Astrocyte (in vitro differentiated cells and primary cell): Measurements from ENCODE around the gene SF1. TPM values are rescaled to one million over a fixed set of nuclear protein-coding genes. Genes with fewer than 3 reads are reported as not detected.

ENCODE experiments used
- DNase-seq: peaks from one replicate; pipeline ENCODE4 v3.0.0-alpha.2; 2010; ENCODE audit warnings: low read depth
- FAIRE-seq: peaks from 2 replicates; lab custom pipeline; 2011; peaks lifted over from hg19 to GRCh38; lab: Jason Lieb, UNC
- H2AFZ ChIP-seq: 2 replicates; pipeline ENCODE4 v1.6.0; 2012; ENCODE audit warnings: low read depth, low read length, inconsistent platforms
- H3K27ac ChIP-seq: 2 replicates; pipeline ENCODE4 v1.5.1; 2011; ENCODE audit warnings: low read depth, low read length, inconsistent platforms
- H3K27me3 ChIP-seq: 2 replicates; pipeline ENCODE4 v1.6.0; 2011; ENCODE audit warnings: low read length, inconsistent platforms; ENCODE audit not compliant: insufficient read depth
- H3K36me3 ChIP-seq: 2 replicates; pipeline ENCODE4 v1.5.1; 2011; ENCODE audit warnings: low read length, inconsistent platforms; ENCODE audit not compliant: insufficient read depth
- H3K4me1 ChIP-seq: 2 replicates; pipeline ENCODE4 v1.5.1; 2011; ENCODE audit warnings: low read length, inconsistent platforms; ENCODE audit not compliant: insufficient read depth
- H3K4me2 ChIP-seq: 2 replicates; pipeline ENCODE4 v1.6.0; 2012; ENCODE audit warnings: low read length, inconsistent platforms
- H3K4me3 ChIP-seq: 2 replicates; pipeline ENCODE4 v1.5.1; 2011; ENCODE audit warnings: low read depth, mild to moderate bottlenecking, low read length, inconsistent platforms; ENCODE audit not compliant: insufficient read depth
- H3K79me2 ChIP-seq: 2 replicates; pipeline ENCODE4 v1.6.0; 2012; ENCODE audit warnings: mild to moderate bottlenecking, low read length, inconsistent platforms; ENCODE audit not compliant: insufficient read depth
- H3K9ac ChIP-seq: 2 replicates; pipeline ENCODE4 v1.6.0; 2012; ENCODE audit warnings: mild to moderate bottlenecking, low read length, inconsistent platforms
- H3K9me3 ChIP-seq: 2 replicates; pipeline ENCODE4 v1.5.1; 2012; ENCODE audit warnings: low read depth, mild to moderate bottlenecking, low read length, inconsistent platforms; ENCODE audit not compliant: insufficient read depth
- H4K20me1 ChIP-seq: 2 replicates; pipeline ENCODE4 v1.6.0; 2012; ENCODE audit warnings: low read length, inconsistent platforms; ENCODE audit not compliant: insufficient read depth
- H3K27ac Mint-ChIP-seq: one replicate; pipeline ENCODE4 v1.8.0; 2021; ENCODE audit warnings: mild to moderate bottlenecking, mixed read lengths; ENCODE audit not compliant: unreplicated experiment
- H3K27me3 Mint-ChIP-seq: one replicate; pipeline ENCODE4 v1.8.0; 2021; ENCODE audit warnings: low read depth, mixed read lengths; ENCODE audit not compliant: unreplicated experiment
- H3K36me3 Mint-ChIP-seq: one replicate; pipeline ENCODE4 v1.8.0; 2021; ENCODE audit warnings: low read depth, mixed read lengths; ENCODE audit not compliant: unreplicated experiment
- H3K4me1 Mint-ChIP-seq: one replicate; pipeline ENCODE4 v1.8.0; 2021; ENCODE audit warnings: low read depth, mixed read lengths; ENCODE audit not compliant: unreplicated experiment
- H3K4me3 Mint-ChIP-seq: one replicate; pipeline ENCODE4 v1.8.0; 2021; ENCODE audit warnings: mild to moderate bottlenecking, moderate library complexity, mixed read lengths; ENCODE audit not compliant: unreplicated experiment
- H3K9me3 Mint-ChIP-seq: one replicate; pipeline ENCODE4 v1.8.0; 2021; ENCODE audit warnings: mild to moderate bottlenecking, mixed read lengths; ENCODE audit not compliant: unreplicated experiment
- EZH2 ChIP-seq: IDR thresholded peaks from 2 replicates; pipeline ENCODE4 v1.6.1; 2012; ENCODE audit warnings: mild to moderate bottlenecking, low read length, inconsistent platforms; ENCODE audit not compliant: insufficient read depth
- total RNA-seq: library from RNA; stranded (reverse); gene quantifications from 2 replicates; pipeline ENCODE4 v1.2.1, GENCODE V29; 2021
- TF ChIP-seq, protein P1 (sequence below): IDR thresholded peaks from 2 replicates; pipeline ENCODE4 v1.5.1; 2011; ENCODE audit warnings: low read depth, mild to moderate bottlenecking, inconsistent platforms, low read length, moderate library complexity; ENCODE audit not compliant: insufficient read depth

SF1 gene
- total RNA-seq, 1 donor from 2014 or later, result 215 TPM

DNA sequence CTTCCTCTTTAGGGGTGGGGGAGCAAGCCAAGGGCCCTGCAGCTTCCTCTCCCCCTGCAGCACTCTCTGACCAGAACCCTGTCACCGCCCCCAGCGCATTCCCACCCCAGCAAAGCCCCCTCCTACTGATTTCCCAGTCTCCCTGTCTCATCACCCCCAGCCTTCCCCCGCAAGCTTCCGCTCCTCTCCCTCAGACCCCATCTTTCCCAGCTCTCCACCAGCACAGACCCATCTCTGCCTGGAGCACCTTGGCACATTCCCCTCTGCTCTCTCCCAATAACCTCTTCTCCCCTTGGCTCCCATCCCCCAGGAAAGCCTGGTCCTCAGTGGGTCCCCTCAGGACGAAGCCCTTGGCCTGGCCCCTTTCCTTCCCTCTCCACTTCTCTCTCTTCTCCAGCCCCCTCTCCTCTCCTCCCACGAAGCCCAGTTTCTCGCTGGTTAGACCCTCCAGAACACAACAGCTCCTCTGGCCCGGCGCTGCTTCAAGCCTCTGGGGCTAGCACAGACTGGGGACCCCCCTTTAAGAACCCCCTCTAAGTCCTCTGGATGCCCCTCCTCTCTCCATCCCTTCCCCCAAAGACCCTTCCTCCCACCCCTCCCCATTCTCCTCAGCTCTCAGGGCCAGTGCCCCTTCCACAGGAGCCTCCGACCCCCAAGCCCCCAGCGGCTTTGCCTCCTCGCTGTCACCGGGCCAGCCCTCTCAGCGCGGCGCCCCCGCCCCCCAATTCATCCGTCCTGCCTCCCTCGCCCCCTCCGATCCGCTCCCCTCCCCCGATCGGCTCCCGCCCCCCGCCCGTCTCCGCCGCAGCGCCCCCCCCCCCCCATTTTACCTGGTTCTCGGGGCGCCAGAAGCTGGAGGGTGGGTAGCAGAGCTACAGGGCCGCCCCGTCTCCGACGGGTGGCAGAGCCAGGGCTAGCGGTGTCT, 55.9 kb downstream of the SF1 start:
- H3K4me3 ChIP-seq, result no peak overlapping the region
- no peaks in the 10 kb centered on the region for H3K79me2 ChIP-seq
- no peak overlapping the region for H2AFZ ChIP-seq
- peaks cover 3% of the 10 kb centered on the region for H3K4me1 ChIP-seq
- DNase-seq, result no peak
- TF ChIP-seq, protein P1, sequence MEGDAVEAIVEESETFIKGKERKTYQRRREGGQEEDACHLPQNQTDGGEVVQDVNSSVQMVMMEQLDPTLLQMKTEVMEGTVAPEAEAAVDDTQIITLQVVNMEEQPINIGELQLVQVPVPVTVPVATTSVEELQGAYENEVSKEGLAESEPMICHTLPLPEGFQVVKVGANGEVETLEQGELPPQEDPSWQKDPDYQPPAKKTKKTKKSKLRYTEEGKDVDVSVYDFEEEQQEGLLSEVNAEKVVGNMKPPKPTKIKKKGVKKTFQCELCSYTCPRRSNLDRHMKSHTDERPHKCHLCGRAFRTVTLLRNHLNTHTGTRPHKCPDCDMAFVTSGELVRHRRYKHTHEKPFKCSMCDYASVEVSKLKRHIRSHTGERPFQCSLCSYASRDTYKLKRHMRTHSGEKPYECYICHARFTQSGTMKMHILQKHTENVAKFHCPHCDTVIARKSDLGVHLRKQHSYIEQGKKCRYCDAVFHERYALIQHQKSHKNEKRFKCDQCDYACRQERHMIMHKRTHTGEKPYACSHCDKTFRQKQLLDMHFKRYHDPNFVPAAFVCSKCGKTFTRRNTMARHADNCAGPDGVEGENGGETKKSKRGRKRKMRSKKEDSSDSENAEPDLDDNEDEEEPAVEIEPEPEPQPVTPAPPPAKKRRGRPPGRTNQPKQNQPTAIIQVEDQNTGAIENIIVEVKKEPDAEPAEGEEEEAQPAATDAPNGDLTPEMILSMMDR, result no peak
- peak; percentile 17 for TF ChIP-seq EZH2
- H3K27me3 Mint-ChIP-seq, result peaks cover 68% of the 10 kb centered on the region
- H3K4me1 Mint-ChIP-seq, result no peaks in the 10 kb centered on the region
- no peak overlapping the region for H3K9ac ChIP-seq
- no peaks in the 10 kb centered on the region for H3K9me3 ChIP-seq
- H3K27me3 ChIP-seq, result peaks cover 42% of the 10 kb centered on the region
- no peaks in the 10 kb centered on the region for H3K36me3 Mint-ChIP-seq
- H3K4me3 Mint-ChIP-seq, result peak overlapping the region; percentile 40
- H3K4me2 ChIP-seq, result no peak overlapping the region
- no peaks in the 10 kb centered on the region for H3K9me3 Mint-ChIP-seq
- no peak overlapping the region for H3K27ac ChIP-seq
- H3K36me3 ChIP-seq, result no peaks in the 10 kb centered on the region
- H3K27ac Mint-ChIP-seq, result no peak overlapping the region
- no peaks in the 10 kb centered on the region for H4K20me1 ChIP-seq
- FAIRE-seq, result no peak

GRCh38 chr11:64721359-64721699, 57.0 kb downstream of the SF1 start:
- H3K27me3 Mint-ChIP-seq, result peaks cover 72% of the 10 kb centered on the region
- no peaks in the 10 kb centered on the region for H3K9me3 ChIP-seq
- H2AFZ ChIP-seq, result no peak overlapping the region
- H3K27me3 ChIP-seq, result peaks cover 44% of the 10 kb centered on the region
- H3K9ac ChIP-seq, result no peak overlapping the region
- no peak for TF ChIP-seq EZH2
- TF ChIP-seq, protein P1, result no peak
- H3K79me2 ChIP-seq, result no peaks in the 10 kb centered on the region
- H3K9me3 Mint-ChIP-seq, result no peaks in the 10 kb centered on the region
- H3K36me3 Mint-ChIP-seq, result no peaks in the 10 kb centered on the region
- no peaks in the 10 kb centered on the region for H4K20me1 ChIP-seq
- no peak overlapping the region for H3K27ac ChIP-seq
- H3K4me1 Mint-ChIP-seq, result no peaks in the 10 kb centered on the region
- H3K36me3 ChIP-seq, result no peaks in the 10 kb centered on the region
- DNase-seq, result no peak
- no peak overlapping the region for H3K27ac Mint-ChIP-seq
- H3K4me2 ChIP-seq, result no peak overlapping the region
- H3K4me3 ChIP-seq, result no peak overlapping the region
- no peak for FAIRE-seq
- H3K4me3 Mint-ChIP-seq, result no peak overlapping the region
- H3K4me1 ChIP-seq, result peaks cover 3% of the 10 kb centered on the region
